LHCN-M2 (cell line): ENCODE results near the gene TOGARAM2. TPM values are rescaled to one million over a fixed set of nuclear protein-coding genes. Genes with fewer than 3 reads are reported as not detected.
"Not testable (repeated sequence)": the region's sequence is repeated elsewhere in the genome, so short reads cannot be mapped to it uniquely, and the experiment has no call there.

Source experiments
- DNase-seq: peaks from one replicate; pipeline ENCODE4 v3.0.0-alpha.2; 2012; ENCODE audit warnings: low read depth
- total RNA-seq: library from RNA; depleted of rRNA; stranded (reverse); fragments of >200 nt; gene quantifications from 2 replicates; pipeline ENCODE4 v1.2.3, GENCODE V29; 2014

Gene TOGARAM2
- total RNA-seq, 1 experiment from 2014 or later: 0.75 TPM

DNA sequence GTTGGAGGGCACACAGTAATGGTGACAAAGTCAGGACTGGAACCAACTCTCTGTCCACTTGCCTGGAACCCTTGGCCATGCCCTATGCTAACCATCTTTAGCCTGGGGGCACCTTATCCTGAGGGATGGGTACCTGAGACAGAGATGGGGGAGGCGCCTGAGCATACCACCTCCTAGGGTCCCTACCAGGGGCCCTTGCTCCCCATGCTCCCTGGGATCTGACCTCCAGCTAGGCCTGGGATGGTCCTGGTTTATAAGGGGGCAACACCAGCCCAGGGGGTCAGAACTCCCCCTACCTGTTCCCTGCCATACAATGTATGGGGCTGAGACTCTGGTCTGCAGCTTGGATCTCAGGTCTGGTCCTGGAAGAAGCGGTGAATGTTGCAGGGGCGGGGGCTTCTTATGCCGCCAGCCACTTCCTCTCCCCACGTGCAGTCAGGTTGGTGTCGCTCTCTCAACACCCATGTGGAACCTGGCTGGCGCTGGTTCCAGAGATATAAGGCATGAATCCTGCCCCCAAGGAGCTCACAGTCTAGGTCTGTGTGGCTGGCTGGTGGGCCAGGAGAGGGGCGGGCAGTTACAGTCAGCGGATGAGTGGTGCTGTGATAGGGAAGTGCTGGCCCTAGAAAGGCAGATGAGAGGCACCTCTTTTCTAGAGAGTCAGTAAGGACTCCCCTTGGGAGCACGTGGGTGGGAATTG is 3.8 kb upstream of the TOGARAM2 start:
- no peak for DNase-seq

DNA sequence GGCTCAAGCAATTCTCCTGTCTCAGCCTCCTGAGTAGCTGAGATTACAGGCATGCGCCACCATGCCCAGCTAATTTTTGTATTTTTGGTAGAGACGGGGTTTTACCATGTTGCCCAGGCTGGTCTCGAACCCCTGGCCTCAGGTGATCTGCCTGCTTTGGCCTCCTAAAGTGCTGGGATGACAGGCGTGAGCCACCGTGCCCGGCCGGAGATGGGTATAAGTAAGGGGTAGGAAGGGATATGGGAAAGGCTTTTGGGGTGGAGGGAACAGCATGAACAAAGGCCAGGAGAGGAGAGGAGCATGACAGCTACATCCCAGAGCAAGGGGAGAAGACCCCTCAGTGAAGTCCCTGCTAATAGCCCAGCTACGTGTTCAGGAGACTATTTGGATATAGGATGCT is 3.1 kb upstream of the TOGARAM2 start:
- DNase-seq: not testable (repeated sequence)

- DNase-seq: no peak
These were observed 2.5 kb upstream of the TOGARAM2 start for GRCh38 chr2:28978606-28979005.

DNA sequence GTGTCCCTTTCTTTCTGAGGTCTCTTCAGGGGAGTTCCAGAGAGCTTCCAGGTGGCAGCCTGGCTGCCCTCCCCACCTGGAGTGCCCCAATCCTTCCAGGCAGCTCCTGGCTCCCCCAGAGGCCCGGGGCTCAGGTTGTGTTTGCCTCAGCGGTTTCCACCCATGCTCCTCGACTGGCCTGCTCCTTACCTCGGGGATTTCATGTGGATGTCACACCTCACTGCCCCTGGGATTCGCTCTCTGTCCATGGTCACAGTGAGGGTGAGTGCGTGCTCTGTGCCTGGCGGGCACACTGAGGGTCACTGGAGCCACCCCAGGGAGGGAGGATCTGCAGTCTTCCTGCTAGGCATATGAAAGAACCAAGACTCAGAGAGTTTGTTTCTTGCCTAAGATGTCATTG is 2.1 kb upstream of the TOGARAM2 start:
- DNase-seq: no peak

- DNase-seq: no peak
These were observed 1.3 kb upstream of the TOGARAM2 start for GRCh38 chr2:28979576-28980366.

GRCh38 chr2:28980368-28981015 is 606 bp upstream of the TOGARAM2 start:
- DNase-seq: no peak

DNA sequence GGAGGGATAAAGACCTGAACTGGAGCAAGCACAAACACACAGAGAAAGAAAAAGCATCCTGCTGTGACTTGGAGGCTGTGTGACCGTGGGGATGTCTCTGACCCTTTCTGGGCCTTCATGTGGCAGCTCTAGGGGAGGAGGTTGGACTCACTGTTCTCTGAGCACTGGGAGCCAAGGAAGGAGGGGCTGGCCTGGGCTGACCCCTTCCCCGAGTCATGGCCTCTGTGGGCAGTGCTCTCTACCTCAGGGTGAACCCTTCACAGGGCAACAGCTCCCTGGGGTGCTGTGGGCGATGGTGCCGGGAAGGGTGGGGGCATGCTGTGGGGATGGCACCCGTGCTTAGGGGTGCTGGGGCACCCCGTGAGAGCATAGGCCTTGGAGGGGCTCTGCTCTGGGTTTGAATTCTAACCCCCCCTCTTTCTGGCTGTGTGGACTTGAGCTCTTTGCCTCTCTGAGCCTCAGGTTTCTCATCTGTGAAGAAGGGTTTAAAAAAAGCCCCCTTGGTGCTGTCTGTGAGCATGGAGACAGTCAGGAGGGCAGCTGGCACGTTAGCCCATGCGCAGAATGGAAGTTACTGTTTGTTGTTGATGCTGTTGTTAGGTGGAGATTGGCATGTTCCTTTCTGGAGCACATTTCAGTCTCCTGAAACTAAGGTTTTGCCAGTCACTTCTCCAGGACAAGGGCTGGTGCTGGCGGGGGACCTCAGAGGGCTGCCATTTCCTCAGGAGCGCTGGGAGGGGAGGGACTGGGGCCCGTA is 700 bp downstream of the TOGARAM2 start:
- DNase-seq: no peak

GRCh38 chr2:28982381-28982950 is 1.4 kb downstream of the TOGARAM2 start:
- DNase-seq: no peak

- DNase-seq: no peak
These were observed 5.3 kb downstream of the TOGARAM2 start for GRCh38 chr2:28986429-28986828.

DNA sequence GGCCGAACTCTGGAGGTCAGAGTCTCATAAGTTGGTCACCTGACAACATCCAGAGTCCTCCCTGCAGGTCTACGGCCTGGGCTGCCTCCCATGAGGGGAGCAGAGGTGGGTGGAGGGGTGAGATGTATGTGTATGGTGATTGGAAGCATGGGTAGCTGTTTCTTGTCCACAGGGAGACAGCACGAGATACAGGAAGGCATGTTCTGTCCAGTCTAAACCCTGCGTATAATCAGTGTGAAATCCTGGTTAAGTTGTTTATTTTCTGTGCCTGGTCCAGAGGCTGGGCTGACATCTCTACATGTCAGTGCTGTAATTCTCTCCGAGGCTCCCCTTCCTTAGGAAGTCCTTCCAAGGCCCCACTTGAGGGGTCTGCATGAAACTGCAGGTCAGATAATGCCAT is 8.9 kb downstream of the TOGARAM2 start:
- DNase-seq: no peak

DNA sequence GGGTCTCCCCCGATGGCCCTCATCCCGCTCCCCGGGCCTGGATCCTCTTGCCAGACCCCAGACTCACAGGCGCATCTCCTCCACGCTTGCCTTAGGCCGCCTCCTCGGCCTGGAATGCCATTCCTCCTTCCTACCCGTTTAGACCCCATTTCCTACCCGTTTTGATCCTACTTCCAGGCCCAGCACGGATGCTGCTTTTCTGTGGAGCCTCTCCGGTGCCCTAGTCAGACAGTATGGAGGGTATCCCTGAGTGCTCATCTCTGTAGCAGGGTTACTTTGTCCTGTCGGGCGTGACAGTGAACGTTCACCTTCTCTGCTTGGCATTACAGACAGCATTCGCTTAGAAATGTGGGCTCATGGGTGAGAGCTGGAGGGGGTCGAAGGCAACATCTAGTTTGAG is 9.3 kb downstream of the TOGARAM2 start:
- DNase-seq: no peak

DNA sequence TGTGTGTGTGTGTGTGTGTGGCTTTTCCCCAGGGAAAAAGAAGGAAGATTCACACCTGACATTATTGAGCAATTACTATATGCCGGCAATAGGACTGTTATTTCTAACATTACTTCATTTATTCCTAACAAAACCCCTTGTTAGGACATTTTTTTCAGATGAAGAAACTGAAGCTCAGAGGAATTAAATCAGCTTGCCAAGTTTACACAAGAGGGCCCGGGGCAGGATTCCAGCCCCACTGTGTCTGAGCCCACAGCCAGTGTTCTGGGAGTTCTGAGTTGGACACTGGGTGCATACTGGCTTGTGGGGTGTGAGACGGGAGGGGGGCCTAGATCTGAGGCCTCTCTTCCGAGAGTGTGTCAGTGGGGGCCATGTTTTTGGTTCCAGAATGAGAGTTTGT is 9.9 kb downstream of the TOGARAM2 start:
- no peak for DNase-seq

DNA sequence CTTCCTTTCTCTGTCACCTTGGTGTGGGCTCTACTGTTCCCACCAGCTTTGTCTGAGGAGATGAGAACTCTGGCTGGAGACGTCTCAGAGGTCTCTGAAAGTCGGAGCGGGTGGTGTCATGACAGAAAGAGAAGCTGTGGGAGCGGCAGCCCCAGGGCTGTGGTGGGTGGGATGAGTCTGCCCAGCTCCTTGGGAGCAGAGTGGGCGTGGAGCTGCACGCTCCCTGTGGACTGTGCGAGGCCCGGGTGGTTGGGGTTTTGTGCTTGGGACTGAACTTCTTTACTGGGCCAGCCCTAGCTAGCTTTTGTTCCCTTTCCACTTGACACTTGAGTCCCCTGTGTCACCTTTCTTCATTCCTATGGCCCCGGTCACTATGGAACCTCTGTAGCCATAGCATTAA is 10.4 kb downstream of the TOGARAM2 start:
- no peak for DNase-seq

GRCh38 chr2:28993206-28993960 is 12.3 kb downstream of the TOGARAM2 start:
- DNase-seq: no peak

DNA sequence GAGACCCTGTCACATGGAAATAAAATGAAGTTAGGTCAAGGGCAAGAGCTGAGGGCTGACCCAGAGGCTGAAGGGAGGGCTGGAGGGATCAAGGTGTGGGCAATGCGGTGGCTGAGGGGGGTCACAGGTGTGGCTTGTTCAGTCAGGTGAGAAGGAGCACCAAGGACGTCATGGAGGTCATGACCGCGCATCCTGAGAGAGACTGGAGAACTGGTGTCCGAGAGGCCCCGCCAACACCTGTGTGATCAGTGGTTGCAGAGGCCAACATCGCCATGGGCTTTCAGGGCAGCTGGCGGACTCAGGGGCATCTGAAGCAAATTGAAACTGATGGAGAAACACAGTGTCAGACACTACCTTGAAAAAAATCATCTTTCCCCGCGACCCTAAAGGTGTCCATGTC is 13.0 kb downstream of the TOGARAM2 start:
- no peak for DNase-seq

- no peak for DNase-seq
These were observed 13.6 kb downstream of the TOGARAM2 start for GRCh38 chr2:28994679-28995078.

GRCh38 chr2:28995765-28996750 is 15.0 kb downstream of the TOGARAM2 start:
- DNase-seq: no peak

GRCh38 chr2:28997237-28997846 is 16.2 kb downstream of the TOGARAM2 start:
- DNase-seq: no peak
